Raji (cell line): Measurements from ENCODE around the gene ZC3H13.

Source experiments
- POLR2A ChIP-seq: IDR thresholded peaks from 2 replicates; pipeline ENCODE4 v1.6.1; 2011; ENCODE audit warnings: low read depth, low read length, control low read depth; ENCODE audit not compliant: insufficient read depth

The ZC3H13 gene

DNA sequence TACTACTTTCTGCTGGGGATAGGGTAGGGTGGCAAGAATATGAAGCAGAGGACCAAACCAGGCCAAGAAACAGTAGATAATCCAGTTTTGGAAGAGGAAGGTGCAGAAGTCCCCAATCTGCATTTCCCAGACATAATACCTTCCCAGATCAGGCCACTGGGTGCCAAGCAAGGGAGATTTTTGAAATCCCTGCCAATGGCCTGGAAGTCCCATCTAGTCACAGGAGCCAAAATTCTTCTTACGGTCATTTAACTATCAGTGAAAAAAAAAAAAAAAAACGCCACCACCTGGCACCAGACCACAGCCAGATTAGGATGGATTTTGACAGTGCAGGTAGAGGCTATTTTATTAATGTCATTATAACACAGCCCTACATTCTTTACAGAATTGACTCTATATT is 57.8 kb downstream of the ZC3H13 start:
- no peak for TF ChIP-seq POLR2A

DNA sequence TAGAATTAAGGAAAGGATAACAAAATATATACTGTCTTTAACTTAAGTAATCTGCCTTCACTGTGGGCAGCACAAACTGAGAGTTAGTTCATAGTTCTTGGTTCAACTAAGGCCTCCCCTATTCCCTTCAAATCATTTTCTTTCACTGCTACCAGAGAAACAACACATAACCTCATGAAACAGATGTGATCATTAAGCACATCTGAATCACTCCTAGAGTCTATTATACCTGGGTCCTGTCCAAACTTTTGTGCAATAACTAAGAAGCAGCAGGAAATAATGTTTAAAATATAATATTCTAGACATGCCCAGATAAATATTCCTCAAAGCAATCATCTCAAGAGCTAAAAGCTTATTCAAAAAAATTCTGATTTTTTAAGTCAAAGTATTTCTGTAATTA is 62.9 kb downstream of the ZC3H13 start:
- no peak for TF ChIP-seq POLR2A

GRCh38 chr13:45975337-45975736 is 77.2 kb downstream of the ZC3H13 start:
- no peak for TF ChIP-seq POLR2A

- TF ChIP-seq POLR2A, result no peak
Observed at GRCh38 chr13:45974500-45974899, 78.0 kb downstream of the ZC3H13 start.

DNA sequence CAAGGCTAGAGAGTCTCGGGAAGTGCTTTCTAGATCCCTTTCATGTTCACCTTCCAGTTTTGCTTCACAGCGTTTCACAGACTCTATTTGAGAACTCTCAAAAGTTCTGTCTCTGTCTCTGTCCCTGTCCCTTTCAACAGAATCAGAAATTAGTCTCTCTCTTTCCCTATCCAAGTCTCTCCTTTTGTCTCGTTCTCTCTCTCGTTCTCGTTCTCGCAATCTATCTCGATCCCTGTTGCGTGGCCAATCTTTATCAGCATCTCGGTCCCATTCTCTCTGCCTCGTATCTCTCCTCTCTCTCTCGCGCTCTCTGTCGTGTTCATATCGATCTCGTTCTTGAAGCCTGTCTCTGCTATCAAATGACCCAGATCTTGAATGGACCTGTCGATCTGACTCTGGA is 85.0 kb downstream of the ZC3H13 start:
- TF ChIP-seq POLR2A, result no peak

GRCh38 chr13:45966715-45967114 is 85.8 kb downstream of the ZC3H13 start:
- TF ChIP-seq POLR2A, result no peak

DNA sequence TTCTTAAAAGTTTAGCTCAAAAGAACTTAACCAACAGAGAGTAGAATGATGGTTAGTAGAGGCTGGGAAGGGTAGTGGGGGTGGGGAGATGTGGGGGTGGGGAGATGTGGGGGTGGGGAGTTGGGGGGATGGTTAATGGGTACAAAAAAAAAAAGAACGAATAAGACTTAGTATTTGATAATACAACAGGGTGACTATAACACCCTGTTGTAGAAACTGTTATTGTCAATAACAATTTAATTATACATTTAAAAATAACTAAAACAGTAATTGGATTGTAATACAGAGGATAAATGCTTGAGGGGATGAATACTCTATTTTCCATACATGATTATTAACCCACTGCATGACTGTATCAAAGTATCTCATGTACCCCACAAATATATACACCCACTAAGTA is 91.1 kb downstream of the ZC3H13 start:
- no peak for TF ChIP-seq POLR2A

- no peak for TF ChIP-seq POLR2A
Observed at GRCh38 chr13:45954836-45955800, 97.4 kb downstream of the ZC3H13 start.

DNA sequence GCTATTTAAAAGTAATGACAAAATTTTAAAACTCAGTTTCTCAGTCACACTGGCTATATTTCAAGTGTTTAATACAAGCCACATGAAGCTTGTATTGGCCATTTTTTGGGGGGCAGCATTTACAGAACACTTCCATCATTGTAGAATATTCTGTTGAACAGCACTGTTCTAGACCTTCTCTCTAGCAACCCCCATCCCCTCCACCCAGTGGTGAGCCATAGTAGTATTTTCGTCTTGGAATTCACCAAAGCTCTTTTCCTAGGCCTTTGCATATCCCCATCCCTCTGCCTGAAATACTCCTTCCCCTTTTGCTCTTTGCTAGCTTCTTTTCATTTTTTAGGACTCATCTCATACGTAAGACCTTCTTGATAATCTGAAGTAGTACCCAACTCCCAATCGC is 99.5 kb downstream of the ZC3H13 start:
- TF ChIP-seq POLR2A, result no peak

GRCh38 chr13:45951724-45952123 is 100.8 kb downstream of the ZC3H13 start:
- TF ChIP-seq POLR2A, result no peak

- TF ChIP-seq POLR2A, result no peak
Observed at GRCh38 chr13:45951166-45951565, 101.4 kb downstream of the ZC3H13 start.

DNA sequence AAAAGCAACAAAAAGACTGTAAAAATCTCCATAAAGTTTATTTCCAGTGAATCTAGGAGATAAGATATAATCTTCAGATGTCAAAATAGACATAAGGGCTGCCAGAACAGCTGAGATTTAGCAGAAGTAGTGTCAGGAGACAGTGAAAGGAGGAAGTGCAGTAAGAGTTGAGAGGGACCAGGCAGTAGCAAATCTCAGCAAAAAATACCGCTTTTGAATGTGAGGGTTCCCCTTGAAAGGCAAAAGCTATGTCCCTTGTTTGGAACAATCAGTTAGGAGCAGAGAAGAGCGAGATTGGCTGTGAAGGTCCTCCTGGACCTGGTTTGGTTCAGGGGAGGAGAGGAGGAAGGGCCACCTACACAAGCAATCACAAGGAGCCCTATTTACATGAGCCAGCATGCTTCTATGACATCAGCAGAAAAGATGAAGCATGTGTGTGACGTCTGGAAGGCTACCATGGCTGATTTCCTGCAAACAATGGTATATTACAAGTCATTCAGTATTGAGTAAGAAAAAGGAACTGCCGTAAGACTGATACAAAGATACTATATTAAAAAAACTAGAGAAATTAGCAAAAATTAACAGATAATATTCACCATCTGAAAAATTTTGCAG is 102.1 kb downstream of the ZC3H13 start:
- TF ChIP-seq POLR2A, result no peak

DNA sequence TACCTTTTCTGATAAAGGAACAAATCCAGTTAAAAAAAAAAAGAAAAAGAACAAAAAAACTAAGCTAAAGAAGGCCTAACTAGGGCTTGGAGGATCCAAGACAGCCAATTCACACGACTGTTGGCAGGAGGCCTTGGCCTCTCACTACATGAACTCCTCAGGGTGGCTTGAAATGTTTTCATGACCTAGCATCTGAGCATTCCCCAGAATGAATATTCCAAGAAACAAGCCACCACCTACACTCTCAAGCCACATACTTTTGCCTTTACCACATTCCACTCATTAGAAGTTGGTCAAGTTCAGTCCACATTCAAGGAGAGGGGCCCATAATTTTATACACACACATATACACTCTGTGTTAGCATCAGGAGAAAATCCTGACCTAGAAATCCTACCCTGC is 103.4 kb downstream of the ZC3H13 start:
- no peak for TF ChIP-seq POLR2A

DNA sequence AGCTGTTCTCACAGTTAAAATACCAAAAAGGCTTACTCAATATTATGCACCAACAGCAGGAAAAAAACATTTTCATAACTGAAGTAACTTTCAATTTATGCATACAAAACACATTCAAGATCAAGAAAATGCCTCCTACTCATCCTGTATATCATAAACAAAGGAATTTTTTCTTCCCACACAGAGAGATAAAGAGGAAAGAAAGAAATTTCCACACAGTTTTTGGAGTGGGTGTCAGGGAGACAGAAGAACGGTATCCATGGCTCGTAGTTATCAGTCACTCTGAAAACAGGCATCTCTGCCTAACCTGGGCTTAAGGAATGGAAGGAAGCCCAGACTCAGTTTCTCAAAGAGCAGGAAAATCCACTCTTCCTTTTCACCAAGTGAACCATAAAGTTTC is 108.6 kb downstream of the ZC3H13 start:
- no peak for TF ChIP-seq POLR2A

GRCh38 chr13:45943120-45943519 is 109.4 kb downstream of the ZC3H13 start:
- no peak for TF ChIP-seq POLR2A

- TF ChIP-seq POLR2A, result no peak
Observed at GRCh38 chr13:45941261-45941660, 111.3 kb downstream of the ZC3H13 start.

- TF ChIP-seq POLR2A, result no peak
Observed at GRCh38 chr13:45940061-45940460, 112.5 kb downstream of the ZC3H13 start.

DNA sequence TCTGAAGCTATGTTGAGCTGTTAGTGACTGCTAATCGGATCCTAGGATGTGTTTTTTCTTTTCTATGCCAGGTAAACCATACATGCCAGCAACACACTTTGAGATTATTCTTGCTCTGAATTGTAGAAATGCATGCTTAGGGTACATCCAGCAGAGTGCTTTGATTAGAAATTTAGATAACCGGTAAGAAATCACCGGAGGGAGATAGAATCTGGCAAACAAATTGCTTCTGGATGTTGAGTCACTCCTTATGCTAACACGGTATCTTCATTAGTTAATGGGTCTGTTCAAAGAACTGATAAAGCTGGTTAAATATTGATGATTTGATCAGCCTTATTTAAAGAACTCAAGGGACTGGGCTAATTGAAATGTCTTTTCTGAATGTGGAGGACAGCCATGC is 115.9 kb downstream of the ZC3H13 start:
- TF ChIP-seq POLR2A, result no peak
